Erythroblast (primary cell): ENCODE data around the gene ANKFN1.

Source experiments
- GATA1 ChIP-seq: IDR thresholded peaks from 2 replicates; pipeline ENCODE4 v1.6.1; 2011; ENCODE audit warnings: low read depth, mild to moderate bottlenecking, control low read depth, low read length, moderate library complexity
- POLR2A ChIP-seq: IDR thresholded peaks from 2 replicates; pipeline ENCODE4 v1.6.1; 2011; ENCODE audit warnings: mild to moderate bottlenecking, low read length

GRCh38 chr17:56262803-56263202 lies 109.5 kb downstream of the ANKFN1 start:
- TF ChIP-seq POLR2A (no peak), GATA1 (no peak)
